GM12878 (cell line): ENCODE results near the gene GALNT17.

Experiments
- DPF2 ChIP-seq: fragments of 450-650 bp; IDR thresholded peaks from 2 replicates; pipeline ENCODE4 v1.6.1; 2017; ENCODE audit warnings: mild to moderate bottlenecking
- EP300 ChIP-seq, 2 experiments: fragments of 150-350 bp in 1 of 2; IDR thresholded peaks; 2 replicates each; pipeline ENCODE4 v1.6.1; 2011 to 2012; ENCODE audit warnings: low read depth in 2 of 2, low read length in 2 of 2, borderline replicate concordance in 1 of 2, improper control_type of control experiment in 1 of 2, inconsistent platforms in 1 of 2; ENCODE audit not compliant: control insufficient read depth in 1 of 2
- EZH2 ChIP-seq: IDR thresholded peaks from 2 replicates; pipeline ENCODE4 v1.6.1; 2012; ENCODE audit warnings: low read depth, mild to moderate bottlenecking, control low read depth, inconsistent platforms, low read length, borderline replicate concordance; ENCODE audit not compliant: control insufficient read depth
- JUND ChIP-seq: IDR thresholded peaks from 2 replicates; pipeline ENCODE4 v1.6.1; 2012; ENCODE audit warnings: low read depth, mild to moderate bottlenecking, low read length, improper control_type of control experiment, moderate library complexity
- MXI1 ChIP-seq: fragments of 150-350 bp; IDR thresholded peaks from 2 replicates; pipeline ENCODE4 v1.6.1; 2011; ENCODE audit warnings: low read depth, mild to moderate bottlenecking, inconsistent platforms, low read length, improper control_type of control experiment
- POLR2A ChIP-seq: IDR thresholded peaks from 2 replicates; pipeline ENCODE4 v1.6.1; 2011; ENCODE audit warnings: low read depth, mild to moderate bottlenecking, low read length
- RAD51 ChIP-seq: fragments of 450-650 bp; IDR thresholded peaks from 2 replicates; pipeline ENCODE4 v1.6.1; 2016; ENCODE audit warnings: moderate library complexity, mild to moderate bottlenecking, inconsistent platforms
- ZSCAN29 ChIP-seq: fragments of 450-650 bp; IDR thresholded peaks from 2 replicates; pipeline ENCODE4 v1.6.1; 2017; ENCODE audit warnings: mild to moderate bottlenecking, moderate library complexity
- TF ChIP-seq, protein P1 (sequence below), 3 experiments: IDR thresholded peaks in 2 of 3; conservative IDR thresholded peaks in 1 of 3; 2 replicates each; pipeline ENCODE4 v1.5.1; 2011; ENCODE audit warnings: low read depth in 3 of 3, low read length in 3 of 3, mild to moderate bottlenecking in 3 of 3, control low read depth in 2 of 3, moderate library complexity in 2 of 3, inconsistent platforms in 1 of 3, mixed read lengths in 1 of 3; ENCODE audit not compliant: control insufficient read depth in 2 of 3, insufficient read depth in 1 of 3; ENCODE audit errors: extremely low read depth in 1 of 3
- TF ChIP-seq, protein P2 (sequence below): IDR thresholded peaks from 2 replicates; pipeline ENCODE4 v1.6.1; 2012; ENCODE audit warnings: mild to moderate bottlenecking, low read depth, low read length

DNA sequence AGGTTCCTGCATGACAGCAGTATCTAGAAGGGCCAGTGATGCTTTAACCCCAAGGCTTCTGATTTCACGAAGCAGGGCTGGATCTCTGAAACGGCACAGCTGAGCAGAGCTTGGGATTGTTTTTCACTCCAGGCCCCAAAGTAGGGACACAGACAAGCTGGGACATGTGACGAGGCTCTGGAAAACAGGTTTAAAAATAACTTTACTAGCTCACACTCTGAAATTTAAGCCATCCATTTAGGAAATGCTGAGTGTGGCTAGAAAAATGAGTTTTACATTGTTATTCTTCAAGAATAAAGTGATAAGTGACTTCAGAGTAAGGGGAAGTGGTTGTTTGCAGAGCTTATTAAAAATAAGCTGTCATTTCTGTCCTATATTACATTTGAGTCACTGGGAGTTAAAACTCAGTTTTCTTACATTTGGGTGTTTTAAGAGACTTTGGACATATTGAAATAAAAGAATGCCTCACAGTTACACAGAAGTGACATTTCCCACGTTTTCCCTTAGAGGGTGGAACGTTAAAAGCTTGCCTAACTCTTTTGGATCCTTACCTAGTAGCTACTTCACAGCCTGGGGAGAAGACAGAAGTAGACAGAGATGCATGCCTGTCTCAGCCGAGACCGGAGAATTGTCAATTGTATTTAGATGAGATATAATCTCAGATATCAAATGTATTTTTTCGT, 107.8 kb downstream of the GALNT17 start:
- TF ChIP-seq, protein P1, sequence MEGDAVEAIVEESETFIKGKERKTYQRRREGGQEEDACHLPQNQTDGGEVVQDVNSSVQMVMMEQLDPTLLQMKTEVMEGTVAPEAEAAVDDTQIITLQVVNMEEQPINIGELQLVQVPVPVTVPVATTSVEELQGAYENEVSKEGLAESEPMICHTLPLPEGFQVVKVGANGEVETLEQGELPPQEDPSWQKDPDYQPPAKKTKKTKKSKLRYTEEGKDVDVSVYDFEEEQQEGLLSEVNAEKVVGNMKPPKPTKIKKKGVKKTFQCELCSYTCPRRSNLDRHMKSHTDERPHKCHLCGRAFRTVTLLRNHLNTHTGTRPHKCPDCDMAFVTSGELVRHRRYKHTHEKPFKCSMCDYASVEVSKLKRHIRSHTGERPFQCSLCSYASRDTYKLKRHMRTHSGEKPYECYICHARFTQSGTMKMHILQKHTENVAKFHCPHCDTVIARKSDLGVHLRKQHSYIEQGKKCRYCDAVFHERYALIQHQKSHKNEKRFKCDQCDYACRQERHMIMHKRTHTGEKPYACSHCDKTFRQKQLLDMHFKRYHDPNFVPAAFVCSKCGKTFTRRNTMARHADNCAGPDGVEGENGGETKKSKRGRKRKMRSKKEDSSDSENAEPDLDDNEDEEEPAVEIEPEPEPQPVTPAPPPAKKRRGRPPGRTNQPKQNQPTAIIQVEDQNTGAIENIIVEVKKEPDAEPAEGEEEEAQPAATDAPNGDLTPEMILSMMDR (IDR thresholded peaks at IDR 0.05 in 2 of 3, conservative IDR thresholded peaks at IDR 0.05 in 1 of 3; ENCODE audit: control insufficient read depth in 2 of 3, extremely low read depth in 1 of 3, insufficient read depth in 1 of 3, low read depth in 3 of 3, low read length in 3 of 3): no peak
- TF ChIP-seq RAD51 (no peak), EZH2 (no peak), MXI1 (no peak), JUND (no peak), EP300 (IDR thresholded peaks at IDR 0.05; ENCODE audit: borderline replicate concordance in 1 of 2, control insufficient read depth in 1 of 2, low read depth in 2 of 2, low read length in 2 of 2) (no peak), DPF2 (no peak), ZSCAN29 (no peak), POLR2A (no peak)
- TF ChIP-seq, protein P2, sequence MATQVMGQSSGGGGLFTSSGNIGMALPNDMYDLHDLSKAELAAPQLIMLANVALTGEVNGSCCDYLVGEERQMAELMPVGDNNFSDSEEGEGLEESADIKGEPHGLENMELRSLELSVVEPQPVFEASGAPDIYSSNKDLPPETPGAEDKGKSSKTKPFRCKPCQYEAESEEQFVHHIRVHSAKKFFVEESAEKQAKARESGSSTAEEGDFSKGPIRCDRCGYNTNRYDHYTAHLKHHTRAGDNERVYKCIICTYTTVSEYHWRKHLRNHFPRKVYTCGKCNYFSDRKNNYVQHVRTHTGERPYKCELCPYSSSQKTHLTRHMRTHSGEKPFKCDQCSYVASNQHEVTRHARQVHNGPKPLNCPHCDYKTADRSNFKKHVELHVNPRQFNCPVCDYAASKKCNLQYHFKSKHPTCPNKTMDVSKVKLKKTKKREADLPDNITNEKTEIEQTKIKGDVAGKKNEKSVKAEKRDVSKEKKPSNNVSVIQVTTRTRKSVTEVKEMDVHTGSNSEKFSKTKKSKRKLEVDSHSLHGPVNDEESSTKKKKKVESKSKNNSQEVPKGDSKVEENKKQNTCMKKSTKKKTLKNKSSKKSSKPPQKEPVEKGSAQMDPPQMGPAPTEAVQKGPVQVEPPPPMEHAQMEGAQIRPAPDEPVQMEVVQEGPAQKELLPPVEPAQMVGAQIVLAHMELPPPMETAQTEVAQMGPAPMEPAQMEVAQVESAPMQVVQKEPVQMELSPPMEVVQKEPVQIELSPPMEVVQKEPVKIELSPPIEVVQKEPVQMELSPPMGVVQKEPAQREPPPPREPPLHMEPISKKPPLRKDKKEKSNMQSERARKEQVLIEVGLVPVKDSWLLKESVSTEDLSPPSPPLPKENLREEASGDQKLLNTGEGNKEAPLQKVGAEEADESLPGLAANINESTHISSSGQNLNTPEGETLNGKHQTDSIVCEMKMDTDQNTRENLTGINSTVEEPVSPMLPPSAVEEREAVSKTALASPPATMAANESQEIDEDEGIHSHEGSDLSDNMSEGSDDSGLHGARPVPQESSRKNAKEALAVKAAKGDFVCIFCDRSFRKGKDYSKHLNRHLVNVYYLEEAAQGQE: no peak
